Gastroesophageal sphincter (tissue), 4 donors: ENCODE data around the gene RAB6B. TPM values are rescaled to one million over a fixed set of nuclear protein-coding genes. Genes with fewer than 3 reads are reported as not detected.

Source experiments
- ATAC-seq: fragments of 150-250 bp; one replicate; pipeline ENCODE4 v1.9.1; 2016; ENCODE audit warnings: mild to moderate bottlenecking, moderate library complexity
- H3K27ac ChIP-seq, 4 donors: fragments of 200-600 bp; sonication (generic) in 3 of 4; 1 replicate in 3 of 4; 2 replicates in 1 of 4; pipeline ENCODE4 v1.5.1; 2016 to 2019
- H3K27me3 ChIP-seq: fragments of 200-600 bp; sonication (generic); one replicate; pipeline ENCODE4 v1.5.1; 2019
- H3K36me3 ChIP-seq, 2 donors: fragments of 200-600 bp; sonication (generic); one replicate each; pipeline ENCODE4 v1.5.1; 2019; ENCODE audit warnings: control low read depth in 1 of 2
- H3K4me1 ChIP-seq, 3 donors: fragments of 200-600 bp; sonication (generic); 1 replicate in 2 of 3; 2 replicates in 1 of 3; pipeline ENCODE4 v1.5.1; 2016 to 2019; ENCODE audit warnings: control low read depth in 2 of 3
- H3K4me3 ChIP-seq, 2 donors: fragments of 200-600 bp; sonication (generic); one replicate each; pipeline ENCODE4 v1.5.1; 2019; ENCODE audit warnings: mild to moderate bottlenecking in 1 of 2, moderate library complexity in 1 of 2
- H3K9me3 ChIP-seq, 3 donors: fragments of 200-600 bp; sonication (generic); one replicate each; pipeline ENCODE4 v1.5.1; 2017 to 2019; ENCODE audit warnings: control low read depth in 2 of 3
- CTCF ChIP-seq, 4 experiments: fragments of 200-600 bp in 2 of 4; fragments of 450-650 bp in 2 of 4; sonication (generic) in 1 of 4; IDR thresholded peaks; one replicate each; pipeline ENCODE4 v1.5.1; 2017 to 2019; ENCODE audit warnings: antibody characterized with exemption in 4 of 4, mild to moderate bottlenecking in 2 of 4, moderate library complexity in 2 of 4
- EP300 ChIP-seq: sonication (generic); formaldehyde crosslinking; IDR thresholded peaks from one replicate; pipeline ENCODE4 v1.6.1; 2017; ENCODE audit warnings: antibody characterized with exemption, mild to moderate bottlenecking
- POLR2A ChIP-seq, 2 donors: fragments of 450-650 bp; IDR thresholded peaks; one replicate each; pipeline ENCODE4 v1.6.1; 2017; ENCODE audit warnings: antibody characterized with exemption in 2 of 2, mild to moderate bottlenecking in 2 of 2, moderate library complexity in 1 of 2
- POLR2AphosphoS5 ChIP-seq: sonication (generic); formaldehyde crosslinking; IDR thresholded peaks from one replicate; pipeline ENCODE4 v1.6.1; 2017; ENCODE audit warnings: antibody characterized with exemption
- WGBS, 2 donors: methylation state at CpG; one replicate each; pipeline ENCODE4 v1.1.5; 2018; ENCODE audit warnings: low coverage in 1 of 2; 5-methylcytosine and 5-hydroxymethylcytosine counted together
- total RNA-seq, 4 donors: library from RNA; depleted of rRNA; stranded (reverse); fragments of >200 nt; gene quantifications; one replicate each; pipeline ENCODE4 v1.1.0, GENCODE V29; 2016

The RAB6B gene
- total RNA-seq, 4 donors from 2014 or later, result 5.0 to 16.1 (median 8.7) TPM

GRCh38 chr3:133854264-133855001 lies 41.2 kb downstream of the RAB6B start:
- Histone ChIP-seq H3K36me3 (no peaks in the 10 kb centered on the region), H3K4me3 (no peak overlapping the region), H3K27me3 (no peaks in the 10 kb centered on the region), H3K4me1 (no peaks in the 10 kb centered on the region), H3K27ac (no peak overlapping the region), H3K9me3 (no peaks in the 10 kb centered on the region)
- 64 to 68% methylated on average over 4 to 5 of the region's 5 CpGs for WGBS, 2 donors
- TF ChIP-seq POLR2A (IDR thresholded peaks at IDR 0.05) (no peak), EP300 (no peak), CTCF (IDR thresholded peaks at IDR 0.05) (no peak), POLR2AphosphoS5 (no peak)
- ATAC-seq, result no peak

- Histone ChIP-seq H3K27me3 (no peaks in the 10 kb centered on the region), H3K36me3 (no peaks in the 10 kb centered on the region), H3K9me3 (no peaks in the 10 kb centered on the region), H3K4me3 (no peak overlapping the region), H3K4me1 (no peaks in the 10 kb centered on the region), H3K27ac (no peak overlapping the region)
- TF ChIP-seq POLR2A (IDR thresholded peaks at IDR 0.05) (no peak), CTCF (IDR thresholded peaks at IDR 0.05) (no peak), EP300 (no peak), POLR2AphosphoS5 (no peak)
- 69 to 79% methylated on average over 2 of the region's 2 CpGs for WGBS, 2 donors
- no peak for ATAC-seq
Observed at GRCh38 chr3:133853925-133854227, 41.8 kb downstream of the RAB6B start.

- no peaks in the 10 kb centered on the region for H3K36me3 ChIP-seq
- H3K9me3 ChIP-seq, result no peaks in the 10 kb centered on the region
- ATAC-seq, result no peak
- H3K4me3 ChIP-seq, result no peak overlapping the region
- TF ChIP-seq POLR2AphosphoS5 (no peak), EP300 (no peak), POLR2A (IDR thresholded peaks at IDR 0.05) (no peak), CTCF (IDR thresholded peaks at IDR 0.05) (no peak)
- no peak overlapping the region for H3K27ac ChIP-seq
- no peaks in the 10 kb centered on the region for H3K4me1 ChIP-seq
- 71 to 90% methylated on average over 3 to 4 of the region's 5 CpGs for WGBS, 2 donors
- no peaks in the 10 kb centered on the region for H3K27me3 ChIP-seq
Observed at GRCh38 chr3:133853063-133853924, 42.4 kb downstream of the RAB6B start.

GRCh38 chr3:133851931-133852330 lies 43.8 kb downstream of the RAB6B start:
- Histone ChIP-seq H3K27me3 (no peaks in the 10 kb centered on the region), H3K27ac (no peak overlapping the region), H3K4me1 (no peaks in the 10 kb centered on the region), H3K36me3 (no peaks in the 10 kb centered on the region), H3K9me3 (no peaks in the 10 kb centered on the region), H3K4me3 (no peak overlapping the region)
- WGBS, 2 donors, result 82% methylated on average over 3 of the region's 8 CpGs; no CpG with 5 or more reads in 1 of the 2 donors
- no peak for ATAC-seq
- TF ChIP-seq POLR2A (IDR thresholded peaks at IDR 0.05), result no peak
- no peak for TF ChIP-seq EP300
- no peak for TF ChIP-seq POLR2AphosphoS5
- TF ChIP-seq CTCF (IDR thresholded peaks at IDR 0.05), result no peak
